ENCODE data around the gene OR1K1.
A peak's percentile ranks its signal among the peaks of the same experiment; 100 is the strongest.

OR1K1 gene

DNA sequence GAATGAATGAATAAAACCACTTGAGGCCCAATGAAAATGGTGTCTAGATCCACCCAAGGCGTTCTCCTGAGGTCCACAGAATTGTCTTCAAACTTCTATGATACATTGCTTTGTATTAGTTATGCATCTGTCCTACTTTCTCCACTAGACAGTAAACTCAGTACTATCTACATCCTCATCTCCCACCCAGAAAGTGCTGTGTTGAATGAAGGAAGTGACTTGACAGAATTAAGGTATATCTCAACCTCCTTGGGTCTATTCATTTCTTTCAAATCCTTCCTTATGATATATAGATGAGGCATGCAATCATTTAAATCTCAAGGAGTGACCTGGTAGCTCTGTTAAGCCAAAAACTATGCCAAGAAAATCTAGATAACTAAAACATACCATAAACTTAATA is 44.2 kb downstream of the OR1K1 start:
- H4K91ac ChIP-seq (ENCODE audit: low read length) = no peak overlapping the region
- no peak overlapping the region for H3K14ac ChIP-seq (ENCODE audit: low read length in 2 of 2)
- no peak overlapping the region for H3K4me3 ChIP-seq (ENCODE audit: insufficient read depth in 1 of 2, low read depth in 1 of 2, low read length in 2 of 2)
- H3K4me2 ChIP-seq (ENCODE audit: low read length, poor library complexity, severe bottlenecking) = no peak overlapping the region
- peaks cover 0 to 41% of the 10 kb centered on the region in 2 experiments for H3K36me3 ChIP-seq (ENCODE audit: control insufficient read depth in 1 of 2, insufficient read depth in 2 of 2, low read depth in 1 of 2, low read length in 2 of 2)
- no peak overlapping the region for H3K4ac ChIP-seq (ENCODE audit: low read depth in 1 of 2, low read length in 2 of 2)
- H3K79me1 ChIP-seq (replicated peaks; ENCODE audit: low read length, poor library complexity, severe bottlenecking) = no peaks in the 10 kb centered on the region
- no peak overlapping the region for H3K9ac ChIP-seq (ENCODE audit: low read length)
- H4K8ac ChIP-seq (ENCODE audit: low read length) = no peak overlapping the region
- H2BK15ac ChIP-seq (ENCODE audit: low read depth, poor library complexity, severe bottlenecking) = no peak overlapping the region
- no peak overlapping the region for H3K18ac ChIP-seq (ENCODE audit: low read depth in 1 of 2, low read length in 2 of 2)
- no peaks in the 10 kb centered on the region for H3K27me3 ChIP-seq (ENCODE audit: control insufficient read depth in 1 of 2, insufficient read depth in 1 of 2, low read length in 2 of 2)
- H2BK5ac ChIP-seq (ENCODE audit: low read depth, low read length, poor library complexity, severe bottlenecking) = no peak overlapping the region
- H3K4me1 ChIP-seq (ENCODE audit: control insufficient read depth, insufficient read depth, low read depth, low read length) = no peaks in the 10 kb centered on the region
- no peak overlapping the region for H2AK5ac ChIP-seq (ENCODE audit: low read length, severe bottlenecking)
- no peak overlapping the region for H2BK120ac ChIP-seq (ENCODE audit: low read depth, low read length)
- no peak overlapping the region for H2BK12ac ChIP-seq (ENCODE audit: low read length in 2 of 2)
- no peak overlapping the region for H2AFZ ChIP-seq (ENCODE audit: low read depth, low read length)
- no peak overlapping the region for H3K27ac ChIP-seq (ENCODE audit: low read length, poor library complexity, severe bottlenecking)
- no peak for DNase-seq
- no peak overlapping the region for H3K23ac ChIP-seq (ENCODE audit: low read length in 2 of 2)
- H3K9me3 ChIP-seq (ENCODE audit: control insufficient read depth, low read length) = no peaks in the 10 kb centered on the region
- WGBS = no CpG with 5 or more reads among the region's 1 CpG

- no peak overlapping the region for H4K91ac ChIP-seq (ENCODE audit: low read length)
- WGBS = 100% methylated on average over 2 of the region's 3 CpGs
- no peak overlapping the region for H3K18ac ChIP-seq (ENCODE audit: low read depth in 1 of 2, low read length in 2 of 2)
- no peak overlapping the region for H3K4me2 ChIP-seq (ENCODE audit: low read length, poor library complexity, severe bottlenecking)
- no peak for DNase-seq
- H3K23ac ChIP-seq (ENCODE audit: low read length in 2 of 2) = no peak overlapping the region
- no peak overlapping the region for H4K8ac ChIP-seq (ENCODE audit: low read length)
- H3K4ac ChIP-seq (ENCODE audit: low read depth in 1 of 2, low read length in 2 of 2) = no peak overlapping the region
- H3K9ac ChIP-seq (ENCODE audit: low read length) = peak overlapping the region; percentile 12
- no peak overlapping the region for H2BK15ac ChIP-seq (ENCODE audit: low read depth, poor library complexity, severe bottlenecking)
- no peak overlapping the region for H2AK5ac ChIP-seq (ENCODE audit: low read length, severe bottlenecking)
- no peaks in the 10 kb centered on the region for H3K9me3 ChIP-seq (ENCODE audit: control insufficient read depth, low read length)
- H3K14ac ChIP-seq (ENCODE audit: low read length in 2 of 2) = no peak overlapping the region
- no peak overlapping the region for H3K27ac ChIP-seq (ENCODE audit: low read length, poor library complexity, severe bottlenecking)
- H2BK5ac ChIP-seq (ENCODE audit: low read depth, low read length, poor library complexity, severe bottlenecking) = no peak overlapping the region
- H3K4me1 ChIP-seq (ENCODE audit: control insufficient read depth, insufficient read depth, low read depth, low read length) = no peaks in the 10 kb centered on the region
- no peaks in the 10 kb centered on the region for H3K79me1 ChIP-seq (replicated peaks; ENCODE audit: low read length, poor library complexity, severe bottlenecking)
- H3K4me3 ChIP-seq (ENCODE audit: insufficient read depth in 1 of 2, low read depth in 1 of 2, low read length in 2 of 2) = no peak overlapping the region
- H2AFZ ChIP-seq (ENCODE audit: low read depth, low read length) = no peak overlapping the region
- no peak overlapping the region for H2BK120ac ChIP-seq (ENCODE audit: low read depth, low read length)
- H3K36me3 ChIP-seq (ENCODE audit: control insufficient read depth in 1 of 2, insufficient read depth in 2 of 2, low read depth in 1 of 2, low read length in 2 of 2) = peaks cover 0 to 49% of the 10 kb centered on the region in 2 experiments
- no peak overlapping the region for H2BK12ac ChIP-seq (ENCODE audit: low read length in 2 of 2)
- H3K27me3 ChIP-seq (ENCODE audit: control insufficient read depth in 1 of 2, insufficient read depth in 1 of 2, low read length in 2 of 2) = no peaks in the 10 kb centered on the region
These were observed 45.2 kb downstream of the OR1K1 start for GRCh38 chr9:122845116-122845515.

- Histone ChIP-seq H3K27me3 (ENCODE audit: control insufficient read depth in 1 of 2, insufficient read depth in 1 of 2, low read length in 2 of 2) (no peaks in the 10 kb centered on the region), H3K9me3 (ENCODE audit: control insufficient read depth, low read length) (no peaks in the 10 kb centered on the region), H2BK5ac (ENCODE audit: low read depth, low read length, poor library complexity, severe bottlenecking) (no peak overlapping the region), H2BK12ac (ENCODE audit: low read length in 2 of 2) (no peak overlapping the region), H2AK5ac (ENCODE audit: low read length, severe bottlenecking) (no peak overlapping the region), H3K4ac (ENCODE audit: low read depth in 1 of 2, low read length in 2 of 2) (no peak overlapping the region), H4K91ac (ENCODE audit: low read length) (no peak overlapping the region), H3K9ac (ENCODE audit: low read length) (no peak overlapping the region), H3K4me1 (ENCODE audit: control insufficient read depth, insufficient read depth, low read depth, low read length) (no peaks in the 10 kb centered on the region), H4K8ac (ENCODE audit: low read length) (no peak overlapping the region), H3K79me1 (replicated peaks; ENCODE audit: low read length, poor library complexity, severe bottlenecking) (no peaks in the 10 kb centered on the region), H3K36me3 (ENCODE audit: control insufficient read depth in 1 of 2, insufficient read depth in 2 of 2, low read depth in 1 of 2, low read length in 2 of 2) (peaks cover 4 to 61% of the 10 kb centered on the region in 2 experiments), H3K18ac (ENCODE audit: low read depth in 1 of 2, low read length in 2 of 2) (no peak overlapping the region), H2BK120ac (ENCODE audit: low read depth, low read length) (no peak overlapping the region), H3K4me3 (ENCODE audit: insufficient read depth in 1 of 2, low read depth in 1 of 2, low read length in 2 of 2) (no peak overlapping the region), H2AFZ (ENCODE audit: low read depth, low read length) (no peak overlapping the region), H3K14ac (ENCODE audit: low read length in 2 of 2) (no peak overlapping the region), H2BK15ac (ENCODE audit: low read depth, poor library complexity, severe bottlenecking) (no peak overlapping the region), H3K23ac (ENCODE audit: low read length in 2 of 2) (no peak overlapping the region), H3K4me2 (ENCODE audit: low read length, poor library complexity, severe bottlenecking) (no peak overlapping the region), H3K27ac (ENCODE audit: low read length, poor library complexity, severe bottlenecking) (no peak overlapping the region)
- 97% methylated on average over 3 of the region's 5 CpGs for WGBS
- DNase-seq = no peak
These were observed 46.5 kb downstream of the OR1K1 start for GRCh38 chr9:122846371-122846940.

GRCh38 chr9:122848256-122848943 is 48.5 kb downstream of the OR1K1 start:
- H3K9me3 ChIP-seq (ENCODE audit: control insufficient read depth, low read length) = no peaks in the 10 kb centered on the region
- H3K4me3 ChIP-seq (ENCODE audit: insufficient read depth in 1 of 2, low read depth in 1 of 2, low read length in 2 of 2) = no peak overlapping the region
- no peaks in the 10 kb centered on the region for H3K4me1 ChIP-seq (ENCODE audit: control insufficient read depth, insufficient read depth, low read depth, low read length)
- no peak overlapping the region for H3K9ac ChIP-seq (ENCODE audit: low read length)
- H3K4me2 ChIP-seq (ENCODE audit: low read length, poor library complexity, severe bottlenecking) = no peak overlapping the region
- WGBS = 95% methylated on average over 1 of the region's 2 CpGs
- H2BK5ac ChIP-seq (ENCODE audit: low read depth, low read length, poor library complexity, severe bottlenecking) = no peak overlapping the region
- no peak overlapping the region for H3K23ac ChIP-seq (ENCODE audit: low read length in 2 of 2)
- H2BK12ac ChIP-seq (ENCODE audit: low read length in 2 of 2) = no peak overlapping the region
- no peak overlapping the region for H2AFZ ChIP-seq (ENCODE audit: low read depth, low read length)
- H3K36me3 ChIP-seq (ENCODE audit: control insufficient read depth in 1 of 2, insufficient read depth in 2 of 2, low read depth in 1 of 2, low read length in 2 of 2) = peaks cover 9 to 63% of the 10 kb centered on the region in 2 experiments
- H2BK120ac ChIP-seq (ENCODE audit: low read depth, low read length) = no peak overlapping the region
- no peak overlapping the region for H3K14ac ChIP-seq (ENCODE audit: low read length in 2 of 2)
- H3K79me1 ChIP-seq (replicated peaks; ENCODE audit: low read length, poor library complexity, severe bottlenecking) = no peaks in the 10 kb centered on the region
- H4K8ac ChIP-seq (ENCODE audit: low read length) = no peak overlapping the region
- H3K4ac ChIP-seq (ENCODE audit: low read depth in 1 of 2, low read length in 2 of 2) = no peak overlapping the region
- H3K18ac ChIP-seq (ENCODE audit: low read depth in 1 of 2, low read length in 2 of 2) = no peak overlapping the region
- no peaks in the 10 kb centered on the region for H3K27me3 ChIP-seq (ENCODE audit: control insufficient read depth in 1 of 2, insufficient read depth in 1 of 2, low read length in 2 of 2)
- no peak for DNase-seq
- H2AK5ac ChIP-seq (ENCODE audit: low read length, severe bottlenecking) = no peak overlapping the region
- no peak overlapping the region for H2BK15ac ChIP-seq (ENCODE audit: low read depth, poor library complexity, severe bottlenecking)
- H4K91ac ChIP-seq (ENCODE audit: low read length) = no peak overlapping the region
- H3K27ac ChIP-seq (ENCODE audit: low read length, poor library complexity, severe bottlenecking) = no peak overlapping the region

All from mesenchymal stem cell (in vitro differentiated cells and primary cell).